Inflammatory macrophage (primary cell): ENCODE results near the gene LETM1.
A peak's percentile ranks its signal among the peaks of the same experiment; 100 is the strongest.

Experiments
- DNase-seq, 2 donors: peaks; one replicate each; pipeline ENCODE4 v3.0.0-alpha.2; 2020 to 2022
- total RNA-seq, 18 experiments: gene quantifications; one replicate each; lab custom pipeline; 2026; ENCODE audit warnings: mixed read lengths in 6 of 18, inconsistent platforms in 2 of 18; lab: John Stamatoyannopoulos, UW

The LETM1 gene
- 33.6 to 136 (median 80.1) reads per million in 18 experiments for total RNA-seq

DNA sequence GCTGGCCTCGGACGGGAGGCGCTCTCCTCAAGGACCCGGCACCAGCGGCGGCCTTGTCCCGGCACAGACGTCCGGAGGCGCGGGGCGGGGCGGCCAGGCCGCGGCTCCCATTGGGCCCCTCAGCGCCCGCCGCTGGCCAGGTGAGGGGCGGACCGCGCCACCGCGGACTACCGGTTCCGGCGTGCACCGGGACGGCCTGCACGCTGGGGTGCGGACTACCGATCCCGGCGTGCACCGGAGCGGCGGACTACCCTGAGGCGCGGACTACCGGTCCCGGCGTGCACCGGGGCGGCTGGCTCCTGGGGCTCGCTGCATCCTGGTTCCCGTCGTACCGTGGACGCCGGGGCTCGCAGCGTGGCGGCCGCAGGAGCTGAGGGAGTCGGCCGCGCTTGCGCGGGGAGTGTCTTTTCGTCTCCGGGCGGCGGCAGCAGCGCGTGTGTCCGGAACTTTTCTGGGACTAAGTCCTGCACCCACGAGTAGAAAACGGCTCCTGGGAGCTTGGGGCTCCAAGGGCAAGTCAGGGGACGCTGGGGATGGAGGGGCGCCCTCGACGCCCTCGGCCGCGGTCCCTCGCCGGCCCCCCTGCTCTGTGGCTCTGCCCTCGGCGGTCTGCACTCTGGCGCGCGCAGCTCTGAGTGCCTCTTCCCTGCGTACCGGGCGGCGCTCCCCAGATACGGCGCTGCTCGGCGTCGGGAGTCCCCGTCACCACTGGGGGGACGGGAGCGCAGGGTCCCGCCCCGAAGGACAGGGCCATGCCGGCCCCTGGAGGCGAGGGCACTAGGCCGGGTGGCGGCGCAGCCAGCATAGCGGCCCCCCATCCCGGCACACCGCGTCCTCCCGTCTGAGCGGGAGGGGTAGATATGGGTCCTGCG, at the start of gene LETM1:
LETM1 (minus strand) TSS at position 86 of the 872 bp plus-strand sequence. CDS start 206 bp downstream, outside the sequence.
- peak; percentile 94 to 97 for DNase-seq

DNA sequence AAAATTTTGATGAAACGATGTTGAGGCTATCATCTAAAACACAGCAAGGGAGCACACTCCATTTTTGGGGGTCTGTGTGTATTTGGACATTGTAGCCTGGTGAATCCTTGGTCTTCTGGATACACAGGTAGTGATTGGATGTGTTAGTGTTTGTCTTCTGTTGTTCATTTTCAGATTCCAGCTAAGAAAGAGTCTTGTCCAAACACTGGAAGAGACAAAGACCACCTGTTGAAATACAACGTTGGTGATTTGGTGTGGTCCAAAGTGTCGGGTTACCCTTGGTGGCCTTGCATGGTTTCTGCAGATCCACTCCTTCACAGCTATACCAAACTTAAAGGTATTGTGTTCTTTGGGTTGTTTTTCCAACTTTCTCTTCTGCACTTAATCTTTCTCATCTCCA, 48.1 kb upstream of the LETM1 start:
- DNase-seq: no peak

DNA sequence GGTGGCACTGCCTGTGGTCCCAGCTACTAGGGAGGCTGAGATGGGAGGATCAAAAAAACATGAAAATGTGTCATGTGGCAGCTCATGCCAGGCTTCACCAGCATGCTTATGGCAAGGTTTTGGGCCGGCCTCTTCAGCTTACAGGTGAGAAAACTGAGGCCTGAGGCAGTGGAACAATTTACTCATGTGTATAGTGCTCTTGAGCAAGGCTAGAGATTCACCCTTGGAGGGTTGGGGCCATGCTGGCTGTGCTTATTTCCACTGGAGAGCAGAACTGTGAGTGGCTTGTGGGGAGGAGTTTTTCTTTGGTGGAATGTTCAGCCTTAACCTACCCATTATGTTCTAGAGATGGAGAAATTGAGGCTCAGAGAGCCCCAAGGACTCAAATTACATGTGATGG, 47.1 kb upstream of the LETM1 start:
- no peak for DNase-seq

DNA sequence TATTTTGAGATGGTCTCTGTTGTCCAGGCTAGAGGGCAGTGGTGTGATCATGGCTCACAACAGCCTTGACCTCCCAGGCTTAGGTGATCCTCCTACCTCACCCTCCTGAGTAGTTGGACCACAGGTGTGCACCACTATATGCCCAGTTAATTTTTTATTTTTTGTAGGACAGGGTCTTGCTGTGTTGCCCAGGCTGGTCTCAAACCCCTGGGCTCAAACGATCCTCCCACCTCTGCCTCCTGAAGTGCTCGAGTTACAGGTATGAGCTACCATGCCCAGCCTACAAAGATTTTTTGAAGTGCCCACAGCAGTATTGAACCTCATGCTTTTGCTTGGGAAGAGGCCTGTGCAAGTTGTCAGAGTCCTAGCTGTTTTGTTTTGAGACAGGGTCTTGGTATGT, 46.3 kb upstream of the LETM1 start:
- DNase-seq: no peak

DNA sequence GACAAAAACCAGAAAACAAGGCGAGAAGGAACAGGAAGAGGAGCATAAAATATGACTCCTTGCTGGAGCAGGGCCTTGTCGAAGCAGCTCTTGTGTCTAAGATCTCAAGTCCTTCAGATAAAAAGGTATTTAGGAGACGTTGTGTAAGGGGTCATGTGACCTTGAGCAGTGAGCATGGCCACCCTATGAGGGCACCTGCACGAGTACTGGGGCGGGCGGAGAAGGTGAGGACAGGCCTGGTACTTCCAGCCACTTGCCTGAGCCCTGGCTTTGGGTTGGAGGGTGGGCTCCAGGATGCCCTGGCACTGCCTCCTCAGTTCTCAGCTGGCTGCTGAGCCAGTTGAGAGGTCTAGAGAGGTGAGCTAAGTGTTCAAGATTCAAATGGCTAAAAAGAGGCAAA, 45.2 kb upstream of the LETM1 start:
- DNase-seq: no peak

DNA sequence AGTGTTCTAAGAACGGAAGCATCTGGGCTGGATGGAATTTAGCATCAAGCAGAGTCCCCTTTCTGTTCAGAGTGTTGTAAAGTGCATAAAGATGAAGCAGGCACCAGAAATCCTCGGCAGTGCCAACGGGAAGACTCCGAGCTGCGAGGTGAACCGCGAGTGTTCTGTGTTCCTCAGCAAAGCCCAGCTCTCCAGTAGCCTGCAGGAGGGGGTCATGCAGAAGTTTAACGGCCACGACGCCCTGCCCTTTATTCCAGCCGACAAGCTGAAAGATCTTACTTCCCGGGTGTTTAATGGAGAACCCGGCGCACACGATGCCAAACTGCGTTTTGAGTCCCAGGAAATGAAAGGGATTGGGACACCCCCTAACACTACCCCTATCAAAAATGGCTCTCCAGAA, 44.7 kb upstream of the LETM1 start:
- no peak for DNase-seq

DNA sequence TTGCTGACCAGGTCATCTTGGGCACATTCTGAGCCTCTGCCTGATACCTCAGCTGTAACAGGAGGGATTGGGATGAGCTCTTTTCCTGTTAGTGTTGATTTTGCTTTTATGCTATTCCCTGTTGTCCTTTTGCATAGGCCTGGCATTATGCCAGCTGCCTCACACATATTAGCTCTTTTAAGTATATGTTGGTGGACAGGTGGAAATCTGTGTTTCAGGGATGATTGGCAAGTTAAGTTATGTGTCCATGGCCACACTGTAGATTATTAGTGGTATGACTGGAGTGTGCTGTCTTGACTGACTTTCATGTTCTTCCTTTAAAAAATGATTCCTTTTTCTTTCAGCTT, 44.1 kb upstream of the LETM1 start:
- DNase-seq: no peak

DNA sequence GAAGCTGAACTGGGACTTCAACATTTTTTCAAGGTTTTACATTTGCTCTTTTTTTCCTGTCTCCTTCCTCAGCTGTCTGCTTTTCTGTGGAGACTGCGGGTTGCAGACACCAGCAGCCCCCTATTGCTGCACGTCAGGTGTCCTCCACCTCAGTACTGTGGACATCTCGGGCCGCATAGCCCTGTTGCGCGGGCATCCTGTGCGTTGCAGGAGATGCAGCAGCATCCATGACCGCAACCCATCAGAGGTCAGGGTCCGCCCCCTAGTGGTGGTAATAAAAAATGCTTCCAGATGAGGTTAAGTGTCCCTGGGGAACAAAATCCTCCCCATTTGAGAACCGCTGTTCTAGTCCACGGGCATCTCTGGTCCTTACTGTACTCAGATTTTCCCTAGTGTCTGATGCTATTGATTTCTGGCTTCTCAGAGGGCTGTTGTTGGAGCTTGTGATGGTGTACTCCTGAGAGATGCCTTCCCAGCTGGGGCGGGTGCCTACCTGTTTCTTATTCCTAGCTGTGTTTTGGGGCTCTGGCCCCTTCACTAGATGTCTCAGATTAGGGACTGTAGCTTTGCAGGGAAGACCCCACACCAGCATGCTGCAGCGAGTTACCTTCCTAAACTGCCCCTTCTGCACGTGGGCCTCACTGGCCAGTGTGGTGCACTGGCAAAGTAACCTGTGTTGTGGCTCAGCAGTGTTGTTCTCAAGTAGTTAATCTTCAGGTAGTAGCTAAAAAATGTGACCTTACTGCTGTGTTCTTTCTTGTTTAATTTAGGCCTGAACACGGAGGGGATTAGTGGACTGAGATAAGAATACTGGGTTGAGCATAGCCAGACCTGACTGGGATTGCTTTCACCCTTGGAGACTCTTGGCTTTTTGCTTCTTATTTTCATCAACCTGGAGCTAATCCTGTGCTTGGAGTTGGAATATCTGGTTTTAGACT, 43.5 kb upstream of the LETM1 start:
- DNase-seq: peak; percentile 71 to 83

DNA sequence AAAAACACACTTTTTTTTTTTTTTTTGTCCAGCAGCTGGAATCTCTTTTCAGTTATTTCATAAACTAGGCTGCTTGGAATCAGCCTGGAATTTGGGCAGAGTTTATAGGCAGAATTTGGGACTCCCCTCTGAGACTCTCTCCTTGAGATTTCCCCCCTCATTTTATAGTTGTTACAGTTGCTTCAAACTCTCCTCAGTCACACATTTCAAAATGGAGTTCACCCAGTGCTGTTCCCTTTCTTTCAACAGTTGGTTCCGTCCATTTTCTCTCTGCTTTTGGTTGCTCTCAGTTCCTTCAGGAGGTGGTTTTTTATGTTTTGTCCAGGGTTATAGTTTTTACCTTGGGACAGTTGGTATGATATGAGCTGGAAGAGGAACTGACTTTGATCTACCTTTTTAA, 42.7 kb upstream of the LETM1 start:
- no peak for DNase-seq

DNA sequence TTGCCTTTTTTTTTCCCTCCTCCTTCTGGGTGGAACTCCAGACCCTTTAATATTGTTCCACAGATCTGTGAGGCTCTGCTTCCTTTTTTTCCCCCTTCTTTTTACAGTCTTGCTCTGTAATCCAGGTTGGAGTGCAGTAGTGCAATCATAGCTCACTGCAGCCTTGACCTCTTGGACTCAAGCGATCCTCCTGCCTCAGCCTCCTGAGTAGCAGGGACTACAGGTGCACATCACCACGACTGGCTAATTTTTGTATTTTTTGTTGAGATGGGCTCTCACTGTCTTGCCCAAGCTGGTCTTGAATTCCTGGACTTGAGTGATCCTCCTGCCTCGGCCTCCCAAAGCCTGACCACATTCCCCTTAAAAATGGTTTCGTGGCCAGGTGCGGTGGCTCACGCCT, 42.1 kb upstream of the LETM1 start:
- no peak for DNase-seq

DNA sequence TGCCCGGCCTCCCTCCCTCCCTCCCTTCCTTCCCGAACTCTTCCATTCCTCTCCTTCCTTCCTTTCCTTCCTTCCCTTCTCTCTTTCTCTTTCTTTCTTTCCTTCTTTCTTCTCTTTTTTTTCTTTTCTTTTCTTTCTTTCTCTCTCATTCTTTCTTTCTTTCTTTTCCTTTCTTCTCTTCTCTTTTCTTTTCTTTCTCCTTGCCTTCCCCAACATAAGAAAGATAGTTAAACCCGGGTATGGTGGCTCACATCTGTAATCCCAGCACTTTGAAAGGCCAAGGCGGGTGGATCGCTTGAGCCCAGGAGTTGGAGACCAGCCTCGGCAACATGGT, 40.7 kb upstream of the LETM1 start:
- no peak for DNase-seq

DNA sequence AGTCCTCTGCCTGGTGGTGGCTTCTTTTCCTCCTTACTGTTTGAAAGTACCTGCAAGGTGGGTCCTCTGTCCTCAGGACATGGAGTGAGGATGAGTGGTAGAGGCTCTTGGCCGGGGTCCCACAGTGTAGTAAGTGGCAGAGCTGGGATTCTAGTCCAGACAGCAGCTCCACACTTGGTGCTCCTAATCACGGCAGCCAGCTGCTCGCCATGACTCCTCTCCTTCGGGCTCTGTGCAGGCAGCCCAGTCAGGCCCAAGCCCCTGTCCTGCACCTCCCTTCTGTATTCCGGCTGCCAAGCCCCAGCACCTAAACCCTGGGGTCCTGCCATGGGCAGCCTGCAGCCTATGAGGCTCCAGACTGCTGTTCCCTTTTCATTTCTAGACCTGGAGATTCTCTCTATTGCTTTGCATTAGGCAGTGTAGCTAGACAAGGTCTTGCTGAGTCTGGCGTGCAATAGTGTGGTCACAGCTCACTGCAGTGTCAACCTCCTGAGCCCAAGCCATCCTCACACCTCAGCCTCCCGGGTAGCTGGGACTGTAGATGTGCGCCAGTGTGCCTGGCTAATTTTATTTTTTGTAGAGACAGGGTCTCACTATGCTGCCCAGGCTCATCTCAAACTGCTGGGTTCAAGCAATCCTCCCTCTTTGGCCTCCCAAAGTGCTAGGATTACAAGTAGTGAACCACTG, 40.2 kb upstream of the LETM1 start:
- DNase-seq: no peak

DNA sequence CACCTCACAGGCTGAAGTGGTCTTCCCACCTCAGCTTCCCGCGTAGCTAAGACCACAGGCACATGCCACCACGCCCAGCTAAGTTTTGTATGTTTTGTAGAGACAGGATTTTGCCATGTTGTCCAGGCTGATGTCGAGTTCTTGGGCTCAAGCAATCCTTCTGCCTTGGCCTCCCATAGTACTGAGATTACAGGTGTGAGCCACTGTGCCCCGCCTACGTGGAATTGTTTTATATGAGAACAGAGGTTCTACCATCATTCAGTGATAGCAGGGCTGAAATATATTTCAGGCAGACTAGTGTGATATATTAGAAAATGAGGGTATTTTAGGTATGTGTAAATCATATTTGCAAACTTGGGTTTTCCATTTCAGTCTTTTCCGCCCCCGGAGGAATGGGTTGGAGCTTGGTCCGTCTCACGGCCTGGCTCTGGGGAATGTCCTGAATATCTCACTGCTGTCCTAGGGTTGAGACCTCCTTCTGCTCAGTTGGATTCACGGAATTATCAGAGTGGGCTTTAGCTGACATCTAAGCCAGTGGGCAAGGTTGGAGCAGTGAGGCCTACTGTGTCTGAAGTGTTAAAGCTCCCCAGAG, 35.1 kb upstream of the LETM1 start:
- DNase-seq: no peak

DNA sequence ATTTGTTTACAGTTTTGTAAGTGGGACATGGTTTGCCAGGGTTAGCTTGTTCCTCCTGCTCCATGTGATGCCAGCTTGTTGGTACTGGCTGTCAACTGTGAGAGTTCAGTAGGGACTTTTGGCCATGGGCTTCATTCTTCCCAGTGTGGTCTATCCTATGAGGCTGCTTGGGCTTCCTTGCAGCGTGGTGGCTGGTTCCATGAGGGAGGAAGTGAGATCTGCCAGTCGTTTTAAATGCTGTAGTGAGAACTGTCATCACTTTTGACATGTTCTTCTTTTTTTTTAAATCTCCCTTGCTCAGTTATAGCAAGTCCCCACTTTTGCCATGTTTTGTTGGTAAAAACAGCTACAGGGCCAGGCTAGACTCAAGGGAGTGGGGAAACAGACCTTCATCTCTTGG, 31.1 kb upstream of the LETM1 start:
- DNase-seq: peak; percentile 55 to 58

DNA sequence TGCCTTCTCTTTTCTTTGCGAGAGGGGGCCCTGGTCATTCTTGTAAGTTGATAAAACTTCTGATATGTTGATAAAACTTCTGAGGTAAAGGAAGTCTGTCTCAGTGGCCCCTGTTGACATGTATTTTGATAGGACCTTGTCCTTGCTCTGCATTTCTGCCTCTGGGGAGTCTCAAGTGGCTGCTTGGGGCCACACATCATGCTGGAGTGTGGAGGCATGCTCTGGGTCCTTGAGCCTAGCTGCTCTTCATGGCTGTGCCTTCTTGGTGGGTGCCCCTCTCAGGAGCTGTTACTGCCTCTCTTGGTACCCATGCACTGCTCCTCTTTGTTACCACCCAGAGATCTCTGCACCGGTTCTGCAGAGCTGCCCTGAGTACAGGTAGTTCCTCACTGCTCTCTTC, 29.5 kb upstream of the LETM1 start:
- DNase-seq: no peak

DNA sequence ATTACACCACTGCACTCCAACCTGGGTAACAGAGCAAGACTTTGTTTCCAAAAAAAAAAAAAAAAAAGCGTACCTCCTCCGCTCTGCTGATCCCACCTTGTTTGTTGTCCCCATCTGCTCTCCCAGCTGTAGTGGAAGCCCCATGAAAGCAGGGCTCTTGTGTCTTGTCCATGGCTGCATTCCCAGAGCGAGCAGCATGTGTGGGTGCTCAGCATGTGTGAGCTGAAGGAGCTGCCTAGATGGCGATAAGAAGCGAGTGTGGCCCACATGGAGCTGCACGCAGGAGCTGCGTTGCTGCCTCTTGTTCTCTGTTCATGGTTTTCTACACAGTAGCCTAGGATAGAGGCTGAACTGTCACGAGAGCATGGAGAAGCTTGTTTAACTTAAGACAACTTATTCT, 27.6 kb upstream of the LETM1 start:
- DNase-seq: no peak

DNA sequence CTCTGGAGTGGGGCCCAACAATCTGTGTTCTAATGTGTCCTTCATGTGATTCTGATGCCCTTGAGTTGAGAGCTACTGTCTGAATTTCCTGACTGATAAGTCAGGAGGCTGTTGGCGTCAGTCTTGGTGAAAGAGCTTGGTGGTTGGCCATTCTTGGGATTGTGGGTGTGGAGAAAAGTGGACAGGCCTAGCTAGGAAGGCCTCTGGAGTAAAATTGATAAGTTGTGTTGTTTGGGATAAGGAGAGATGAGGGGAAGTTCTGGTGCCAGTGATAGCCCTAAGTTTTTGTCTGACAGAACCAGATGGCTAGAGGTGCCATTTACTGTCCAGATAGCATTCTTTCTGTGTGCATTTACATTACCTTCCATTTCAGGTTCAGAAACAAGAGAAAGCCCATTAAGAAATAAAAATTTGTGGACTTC, 26.9 kb upstream of the LETM1 start:
- DNase-seq: no peak

DNA sequence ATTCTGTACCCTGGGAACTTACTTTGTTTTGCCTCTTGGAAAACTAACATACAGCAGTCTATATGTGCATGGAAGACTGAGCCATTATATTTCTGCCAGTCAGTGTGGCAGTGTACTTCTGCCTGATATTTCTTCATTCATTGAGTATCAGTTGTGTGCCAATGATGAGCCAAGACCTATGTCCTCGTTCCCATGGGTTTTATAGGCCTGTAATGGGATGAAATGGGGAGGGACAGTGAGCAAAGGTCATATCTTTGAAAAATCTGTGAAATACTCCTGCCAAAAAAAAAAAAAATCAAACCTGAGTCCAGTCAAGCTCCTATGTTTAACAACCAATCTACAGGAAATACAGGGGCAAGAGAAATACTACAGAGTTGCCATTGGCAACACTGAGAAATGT, 24.4 kb upstream of the LETM1 start:
- no peak for DNase-seq

DNA sequence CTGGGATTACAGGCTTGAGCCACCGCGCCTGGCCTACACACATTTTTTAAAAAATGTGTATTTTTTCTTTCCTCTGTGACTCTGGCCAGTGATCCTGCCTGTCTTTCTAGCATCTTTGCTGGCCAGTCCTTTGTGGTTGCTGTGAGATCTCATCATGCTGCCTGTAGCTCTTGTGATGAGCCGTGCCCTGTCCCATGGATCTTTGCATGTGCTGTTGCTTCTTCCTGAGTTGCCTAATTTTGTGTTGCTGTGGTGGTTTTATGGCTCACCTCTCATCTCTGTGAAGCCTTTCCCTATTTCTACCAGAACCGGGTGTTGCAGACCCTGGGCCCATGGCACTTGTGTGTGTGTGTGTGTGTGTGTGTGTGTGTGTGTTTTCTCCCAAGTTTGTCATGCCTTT, 23.5 kb upstream of the LETM1 start:
- DNase-seq: peak in 1 of 2 donors; percentile 36

DNA sequence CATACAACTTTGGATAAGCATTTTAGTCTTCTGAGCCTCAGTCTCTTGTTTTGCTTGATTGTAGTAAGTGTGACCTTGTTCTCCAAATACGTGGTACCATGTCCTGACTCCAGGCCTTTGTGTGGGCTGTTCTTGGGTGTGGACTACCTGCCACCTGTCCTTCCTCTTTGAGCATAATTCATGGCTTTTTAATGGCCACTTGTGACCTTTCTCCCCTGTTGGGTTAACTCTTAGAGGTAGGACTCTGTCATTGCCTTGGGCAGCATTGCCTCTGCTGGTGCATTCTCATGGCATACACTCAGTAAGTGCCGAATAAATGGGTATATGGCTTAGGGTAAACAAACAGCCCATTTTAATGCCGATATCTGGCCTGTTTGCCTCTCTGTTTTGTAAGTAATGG, 18.2 kb upstream of the LETM1 start:
- no peak for DNase-seq

DNA sequence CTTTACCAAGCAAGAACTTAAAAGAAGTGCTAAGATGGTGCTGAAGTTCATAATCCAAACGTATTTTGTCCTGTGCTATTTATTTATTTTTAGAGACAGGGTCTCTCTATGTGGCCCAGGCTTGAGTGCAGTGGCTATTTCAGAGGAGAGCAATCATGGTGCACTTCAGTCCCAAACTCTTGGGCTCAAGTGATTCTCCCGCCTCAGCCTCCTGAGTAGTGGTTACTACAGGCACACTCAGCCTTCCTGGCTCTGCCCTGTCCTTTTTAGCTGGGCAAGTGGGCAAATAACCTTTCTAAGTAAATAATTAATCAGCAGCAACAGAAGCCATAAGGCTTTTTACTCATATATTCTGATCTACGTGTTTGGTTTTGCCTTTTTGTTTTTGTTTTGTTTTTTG, 17.8 kb upstream of the LETM1 start:
- no peak for DNase-seq

DNA sequence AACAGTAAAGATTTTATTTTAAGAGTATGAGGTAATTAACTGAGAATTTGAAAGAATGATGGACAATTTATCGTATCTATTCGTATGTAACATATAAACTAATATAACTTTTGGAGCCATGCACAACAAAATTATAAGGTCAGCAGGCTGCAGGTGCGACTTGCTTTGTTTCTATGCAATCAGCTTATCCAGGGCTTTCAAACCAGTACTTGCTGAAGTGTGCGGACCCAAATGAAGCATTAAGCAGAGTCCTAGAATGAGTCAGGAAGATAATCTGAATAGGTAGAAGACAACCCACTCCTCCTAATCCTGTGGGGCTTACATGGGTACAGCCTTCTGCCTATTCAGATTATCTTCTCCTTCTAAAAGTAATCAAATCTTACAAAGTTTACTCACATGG, 17.3 kb upstream of the LETM1 start:
- DNase-seq: no peak

DNA sequence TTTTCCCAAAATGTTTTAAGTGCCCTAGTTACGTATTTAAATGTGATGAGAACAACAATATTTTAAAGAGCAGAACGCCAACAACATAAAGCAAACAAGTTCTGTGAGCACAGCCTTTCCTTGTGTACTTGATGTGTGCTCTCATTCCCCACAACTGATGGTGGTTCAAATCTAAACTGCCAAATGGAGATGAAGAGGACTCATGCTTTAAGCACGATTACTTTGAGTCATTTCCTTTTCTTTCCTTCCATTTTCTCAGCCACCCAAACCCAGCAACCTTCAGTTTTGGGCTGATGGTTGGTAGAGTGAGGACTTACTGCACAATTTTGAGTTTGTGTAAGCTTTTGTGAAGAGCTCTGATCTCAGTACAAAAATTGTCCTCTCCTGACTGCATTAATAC, 16.9 kb upstream of the LETM1 start:
- DNase-seq: no peak
